HG02798 (cell line): ENCODE results near the gene TLE1.
A peak's percentile ranks its signal among the peaks of the same experiment; 100 is the strongest.

Source experiments
- ATAC-seq: cut with Tn5 transposase; IDR thresholded peaks from one replicate; pipeline ENCODE4 v1.9.1; 2021; ENCODE audit warnings: mild to moderate bottlenecking; ENCODE audit not compliant: unreplicated experiment, poor library complexity

TLE1 gene

DNA sequence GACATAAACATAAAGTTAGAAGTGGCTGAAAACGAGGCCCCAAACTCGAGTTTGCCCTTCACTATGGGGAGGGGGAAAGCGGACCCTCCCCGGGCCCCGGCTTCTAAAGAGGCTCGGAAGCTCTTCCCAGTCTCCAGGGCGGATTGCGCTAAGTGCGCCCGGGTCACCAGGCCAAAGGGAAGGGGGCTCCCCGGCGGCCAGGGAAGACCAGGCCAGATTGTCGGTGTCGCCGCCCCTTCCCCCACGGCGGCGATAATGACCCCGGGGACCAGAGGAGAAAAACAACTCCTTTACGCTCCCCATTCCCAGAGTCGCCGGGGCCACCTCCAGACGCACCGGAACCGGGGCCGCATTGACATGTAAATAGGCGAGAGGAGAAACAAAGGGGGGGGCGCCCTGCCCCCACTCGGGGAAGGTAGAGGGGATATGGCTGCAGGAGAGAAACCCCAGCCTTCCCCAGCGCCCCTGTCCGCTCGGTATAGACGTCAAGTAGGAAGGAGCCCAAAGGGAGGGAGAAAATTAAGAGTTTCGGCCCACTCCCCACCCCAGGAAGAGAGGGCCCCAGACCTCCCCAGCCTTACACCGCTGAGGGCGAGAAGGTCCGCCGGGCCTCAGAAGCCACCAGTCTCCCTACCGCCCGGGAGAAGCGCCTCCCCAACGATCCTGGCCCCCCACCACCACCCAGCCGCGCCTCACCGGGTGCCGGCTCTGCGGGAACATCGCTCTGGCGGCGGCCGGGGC lies 1.7 kb downstream of the TLE1 start:
- ATAC-seq: no peak

GRCh38 chr9:81686614-81687520 lies 2.5 kb downstream of the TLE1 start:
- peak; percentile 27 for ATAC-seq

DNA sequence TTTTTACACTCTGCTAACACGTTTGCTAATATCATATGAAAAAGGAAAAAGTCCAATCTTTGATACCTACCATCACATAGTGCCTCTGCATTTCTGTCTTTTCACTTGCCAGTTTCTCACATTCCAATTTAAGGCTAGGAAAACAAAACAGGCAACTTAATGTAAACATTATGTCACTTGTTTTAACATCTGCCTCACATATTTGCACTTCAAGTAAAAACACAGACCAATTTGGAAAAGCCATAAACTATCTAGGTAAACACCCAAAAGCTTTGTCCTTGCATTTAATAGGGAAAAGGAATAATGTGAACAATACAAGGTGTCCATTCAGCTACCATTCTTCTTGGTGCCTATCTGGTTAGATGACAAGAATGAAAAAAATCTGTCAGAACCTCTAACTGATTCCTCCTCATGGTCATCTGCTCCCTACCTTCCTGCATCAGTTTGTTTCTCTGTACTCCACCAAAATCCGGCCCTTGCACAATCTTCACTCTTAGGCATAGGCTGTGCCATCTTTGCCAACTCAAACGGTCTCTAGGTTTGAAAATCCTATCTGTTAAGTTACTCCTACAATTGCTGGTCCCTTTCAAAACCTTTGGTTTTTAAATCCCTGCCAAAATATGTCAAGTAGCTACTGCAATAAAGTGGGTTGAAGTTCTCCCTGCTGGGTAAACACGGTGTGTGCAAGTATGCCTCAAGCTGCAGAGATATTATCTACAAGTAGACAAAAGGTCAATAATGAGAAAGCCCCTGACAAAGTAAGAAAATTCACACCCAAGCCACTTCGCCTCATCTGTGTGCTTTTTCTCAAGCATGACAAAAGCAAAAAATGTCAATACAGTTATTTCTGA lies 3.4 kb downstream of the TLE1 start:
- ATAC-seq: no peak

DNA sequence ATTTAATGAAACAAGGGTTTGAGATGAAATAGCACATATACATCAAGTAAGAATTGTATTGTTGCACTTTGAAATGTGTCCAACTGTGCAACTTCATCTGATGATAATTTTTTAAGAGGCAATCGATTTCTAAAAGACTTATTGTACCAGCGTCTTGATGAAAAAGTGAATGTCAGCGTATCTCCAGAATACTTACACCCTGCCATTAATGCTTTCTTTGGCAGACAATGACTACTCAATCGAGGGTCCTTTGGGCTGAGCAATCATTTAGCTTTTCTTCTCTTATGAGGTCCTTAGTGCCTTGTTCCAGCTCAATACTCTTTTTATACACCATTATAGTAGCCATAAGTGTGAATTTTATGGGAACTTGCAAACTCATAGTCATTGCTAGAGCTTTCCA lies 4.7 kb downstream of the TLE1 start:
- no peak for ATAC-seq

- ATAC-seq: no peak
These were observed 5.6 kb downstream of the TLE1 start for GRCh38 chr9:81683704-81684103.

DNA sequence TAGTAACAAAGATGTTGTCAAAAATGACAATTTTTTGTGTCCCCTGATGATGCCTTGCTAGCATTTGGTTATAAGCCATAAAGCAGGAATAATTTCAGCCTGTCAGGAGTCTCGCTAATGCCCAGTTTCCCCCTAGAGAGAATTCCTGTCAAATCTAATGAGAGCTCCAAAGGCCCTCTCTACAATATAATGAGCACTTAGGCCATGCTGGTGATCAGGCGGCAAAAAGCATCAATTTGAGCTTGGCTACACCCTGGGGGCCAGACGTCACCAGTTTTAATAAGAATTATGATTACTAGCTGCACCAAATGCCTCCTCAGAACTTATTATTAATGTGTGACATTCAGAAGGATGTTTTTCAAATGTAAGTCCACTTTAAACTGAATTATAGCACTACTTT lies 6.1 kb downstream of the TLE1 start:
- no peak for ATAC-seq

DNA sequence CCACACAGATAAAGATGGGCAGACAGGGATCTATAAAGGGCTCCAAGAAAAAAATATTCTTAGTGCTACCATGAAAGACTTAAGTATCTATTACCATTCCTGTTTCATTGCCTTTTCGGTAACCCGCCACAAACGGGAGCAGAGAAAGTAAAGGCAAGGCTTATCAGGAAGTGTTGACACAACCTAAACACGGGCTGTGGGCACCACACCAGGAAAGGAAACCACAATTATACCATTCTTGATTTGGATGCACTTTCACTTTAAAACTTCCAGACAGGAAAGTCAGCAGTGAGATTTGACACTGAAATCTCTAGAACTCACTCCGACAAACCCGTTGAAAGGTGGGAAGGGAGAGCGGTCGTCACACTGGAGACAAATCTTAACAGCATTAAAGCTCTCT lies 6.5 kb downstream of the TLE1 start:
- no peak for ATAC-seq

GRCh38 chr9:81682177-81682576 lies 7.2 kb downstream of the TLE1 start:
- no peak for ATAC-seq

DNA sequence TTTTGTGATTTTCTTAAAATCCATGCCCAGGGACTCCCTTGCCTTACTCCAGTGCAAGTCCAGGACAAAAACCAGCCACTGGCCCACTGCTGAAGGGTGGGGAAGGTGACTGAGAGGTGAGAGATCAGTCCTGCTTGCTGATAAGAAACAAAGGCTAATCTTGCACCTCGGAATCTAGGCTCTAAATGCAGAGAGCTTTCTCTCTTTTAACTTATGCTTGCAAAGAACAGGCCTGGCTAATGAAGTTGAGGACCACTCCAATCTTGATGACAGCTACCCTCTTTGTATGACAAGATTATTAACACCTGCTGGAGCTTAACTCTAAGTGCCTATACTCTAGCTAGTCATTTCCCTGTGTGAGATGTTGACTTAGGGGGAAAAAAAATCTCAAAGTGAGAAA lies 8.8 kb downstream of the TLE1 start:
- no peak for ATAC-seq

GRCh38 chr9:81680006-81680405 lies 9.3 kb downstream of the TLE1 start:
- ATAC-seq: no peak

DNA sequence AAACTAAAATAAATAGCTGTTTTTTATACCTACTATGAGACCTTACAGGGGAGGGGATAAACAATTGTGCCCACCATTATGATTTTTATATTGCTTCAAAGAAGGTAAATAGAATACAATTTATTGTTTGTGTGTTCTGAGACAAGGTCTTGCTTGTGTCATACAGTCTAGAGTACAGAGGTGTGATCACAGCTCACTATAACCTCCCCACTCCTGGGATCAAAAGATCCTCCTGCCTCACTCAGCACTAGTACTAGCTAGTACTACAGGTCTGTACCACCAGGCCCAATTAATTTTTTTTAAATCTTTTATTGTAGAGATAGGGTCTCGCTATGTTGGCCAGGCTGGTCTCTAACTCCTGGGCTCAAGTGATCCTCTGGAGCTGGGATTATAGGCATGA lies 11.3 kb downstream of the TLE1 start:
- ATAC-seq: no peak

GRCh38 chr9:81676395-81676794 lies 13.0 kb downstream of the TLE1 start:
- ATAC-seq: no peak

- no peak for ATAC-seq
These were observed 16.0 kb downstream of the TLE1 start for GRCh38 chr9:81673310-81673709.

DNA sequence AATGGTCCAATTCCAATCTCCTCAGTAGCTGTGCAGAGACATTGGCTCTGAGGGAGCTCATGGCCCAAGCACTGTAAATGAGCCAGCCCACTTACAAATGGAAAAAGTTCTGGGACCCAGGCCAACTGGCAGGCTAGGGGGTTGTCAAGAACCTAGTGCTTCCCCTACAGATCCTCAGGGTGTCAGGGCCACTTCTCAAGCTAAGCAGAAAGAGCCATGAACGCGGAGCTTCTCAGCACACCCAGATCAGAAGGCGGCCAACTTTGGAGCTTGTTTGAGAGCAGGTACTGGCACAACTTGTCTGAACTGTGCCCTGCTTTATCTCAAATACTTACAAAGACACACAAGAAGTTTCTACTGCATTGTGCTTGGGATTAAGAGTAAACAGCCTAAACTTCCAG lies 17.5 kb downstream of the TLE1 start:
- no peak for ATAC-seq

DNA sequence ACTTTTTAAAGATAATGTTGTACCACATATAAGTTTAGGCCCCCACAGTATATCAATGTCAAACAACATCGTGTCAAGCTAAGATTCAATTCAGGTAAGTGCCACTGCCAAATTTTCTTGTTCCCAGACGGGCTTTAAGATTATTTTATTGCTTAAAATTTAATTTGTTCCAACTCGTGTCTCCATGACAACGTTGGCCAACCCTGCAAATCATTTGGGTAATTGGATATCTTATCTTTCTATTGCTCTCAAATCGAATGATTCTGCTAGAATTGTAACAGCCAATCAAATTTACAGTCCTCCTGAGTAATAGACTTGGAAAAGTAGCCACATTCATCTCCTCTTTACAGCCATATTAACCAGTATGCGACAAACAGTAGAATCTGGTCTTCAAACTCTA lies 19.5 kb downstream of the TLE1 start:
- ATAC-seq: no peak

DNA sequence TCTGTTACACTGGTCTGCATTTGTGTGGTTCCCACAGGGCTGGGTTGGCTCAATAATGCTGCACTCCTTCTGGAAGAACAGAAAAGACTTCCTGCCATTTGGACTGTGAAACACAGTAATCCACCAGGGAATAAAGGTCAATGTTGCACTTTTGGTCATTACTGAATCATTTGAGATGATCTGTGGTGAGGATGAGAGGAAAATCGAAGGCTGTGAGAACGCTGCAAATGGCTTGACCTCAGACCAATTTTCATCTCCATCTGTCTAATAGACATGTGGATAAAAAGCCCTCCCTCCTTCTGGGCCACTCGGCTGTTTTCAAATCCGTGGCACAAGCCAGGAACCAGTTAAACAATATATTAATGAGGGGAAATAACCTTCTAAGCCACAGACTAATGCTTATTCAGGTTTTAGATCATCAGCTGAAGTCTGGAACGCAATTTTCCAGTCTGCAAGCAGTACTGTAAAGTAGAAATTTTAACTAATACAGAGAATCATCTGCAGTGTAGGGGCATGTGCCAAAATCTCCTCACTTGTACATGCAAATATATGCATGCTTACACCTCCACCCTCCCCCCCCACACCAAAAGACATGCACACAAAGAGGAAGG lies 20.2 kb downstream of the TLE1 start:
- no peak for ATAC-seq

GRCh38 chr9:81666123-81666522 lies 23.2 kb downstream of the TLE1 start:
- ATAC-seq: no peak

- ATAC-seq: no peak
These were observed 23.9 kb downstream of the TLE1 start for GRCh38 chr9:81665322-81665871.

- no peak for ATAC-seq
These were observed 24.6 kb downstream of the TLE1 start for GRCh38 chr9:81664638-81665222.

- ATAC-seq: no peak
These were observed 28.0 kb downstream of the TLE1 start for GRCh38 chr9:81661339-81661738.
